GM18505 (cell line): ENCODE measurements around the gene TNFSF4.

Source experiments
- ATAC-seq: cut with Tn5 transposase; IDR thresholded peaks from one replicate; pipeline ENCODE4 v1.9.1; 2021; ENCODE audit not compliant: unreplicated experiment
- POLR2A ChIP-seq: IDR thresholded peaks from 4 replicates; pipeline ENCODE4 v1.6.1; 2011; ENCODE audit warnings: borderline replicate concordance; ENCODE audit not compliant: insufficient read depth, insufficient read length; ENCODE audit errors: extremely low read depth

The TNFSF4 gene

DNA sequence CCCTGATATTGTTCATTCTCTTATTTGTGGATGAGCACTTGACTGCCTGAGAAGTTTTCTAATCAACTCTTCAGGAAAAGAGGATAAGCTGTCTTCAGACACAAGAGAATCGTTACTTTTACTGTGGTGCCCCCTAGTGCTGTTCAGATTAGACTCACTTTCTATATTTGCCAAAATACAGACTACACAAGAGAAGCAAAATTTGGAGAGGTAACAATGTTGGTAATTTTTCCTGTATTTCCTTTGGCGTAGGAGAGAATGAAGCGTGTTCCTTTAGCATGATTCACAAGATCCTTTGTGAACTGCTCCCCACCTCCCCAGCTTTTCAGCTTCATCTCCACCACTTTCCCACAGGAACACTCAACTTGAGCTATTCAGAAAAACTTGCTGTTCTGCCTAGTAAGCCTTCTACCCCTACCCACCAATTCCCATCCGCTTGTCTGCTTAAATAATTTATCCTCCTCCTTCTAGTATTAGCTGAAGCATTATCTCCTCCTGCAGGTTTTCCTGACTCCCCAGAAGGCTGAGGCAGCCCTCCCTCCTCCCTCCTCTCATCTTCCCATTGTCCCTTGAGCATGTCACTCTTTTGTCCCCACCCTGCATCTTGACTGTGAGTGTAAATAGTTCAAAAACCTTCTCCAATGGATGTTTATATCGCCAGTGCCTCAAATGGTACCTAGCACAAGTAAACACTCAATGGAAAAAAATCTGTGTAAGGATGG is 4.5 kb downstream of the TNFSF4 start:
- ATAC-seq, result no peak
- no peak for TF ChIP-seq POLR2A

DNA sequence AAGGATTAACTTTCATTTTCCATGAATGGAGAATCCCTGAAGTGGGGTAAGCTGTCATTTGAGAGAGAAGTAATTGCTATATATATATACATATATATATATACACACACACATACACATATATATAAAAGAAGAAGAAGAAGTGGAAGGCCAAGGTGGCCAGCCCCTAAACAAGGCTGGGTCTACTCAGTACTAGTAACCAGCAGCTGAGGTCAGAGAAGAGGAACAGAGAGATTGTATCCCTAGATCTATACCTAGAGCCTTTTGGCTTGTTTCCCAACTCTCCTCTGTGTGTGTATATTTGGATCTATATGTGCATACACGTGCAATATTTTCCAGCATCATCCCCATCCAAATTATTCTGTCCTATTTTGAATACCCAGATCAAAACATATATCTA is 5.2 kb downstream of the TNFSF4 start:
- TF ChIP-seq POLR2A, result no peak
- no peak for ATAC-seq

DNA sequence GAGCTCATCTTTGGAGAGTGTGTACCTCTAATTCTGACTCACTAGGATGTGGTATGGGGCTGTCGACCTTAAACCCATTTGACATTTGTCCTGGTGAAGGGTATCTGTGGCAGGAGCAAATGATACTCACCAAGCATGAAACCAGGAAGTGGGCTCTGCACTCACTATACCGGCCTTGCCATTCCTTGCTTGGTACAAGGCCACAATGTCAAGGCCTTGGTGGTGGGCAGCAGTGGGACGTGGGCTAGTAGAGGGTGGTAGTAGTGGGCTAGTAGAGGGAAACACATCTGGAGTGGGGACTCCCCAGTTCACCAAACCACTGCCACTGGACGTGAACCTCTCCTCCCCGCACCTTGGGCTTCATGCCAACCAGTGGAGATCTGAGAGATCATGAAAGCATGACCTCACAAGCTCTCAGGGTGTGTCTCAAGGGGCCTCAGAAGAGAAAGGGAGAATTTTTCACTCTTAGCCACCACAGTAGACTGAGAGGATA is 11.5 kb downstream of the TNFSF4 start:
- no peak for TF ChIP-seq POLR2A
- ATAC-seq, result peak; percentile 87

DNA sequence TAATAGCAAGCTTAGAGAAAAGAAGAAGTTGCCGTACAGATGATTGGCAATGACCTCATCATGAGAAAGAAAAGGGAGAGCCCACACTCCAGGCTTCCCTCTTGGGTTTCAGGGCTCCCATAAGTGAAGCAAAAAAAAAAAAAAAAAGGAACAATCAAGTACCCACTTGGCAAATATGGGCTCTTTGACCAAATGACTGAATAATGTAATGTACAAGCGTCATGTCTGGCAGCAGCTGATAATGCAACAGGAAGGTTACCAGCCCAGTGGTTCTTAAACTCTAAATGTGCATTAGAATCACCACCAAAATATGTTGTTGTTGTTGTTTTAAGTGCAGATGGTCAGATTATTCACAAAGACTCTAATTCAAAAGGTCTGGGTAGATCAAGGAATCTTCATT is 13.5 kb downstream of the TNFSF4 start:
- no peak for ATAC-seq
- no peak for TF ChIP-seq POLR2A

DNA sequence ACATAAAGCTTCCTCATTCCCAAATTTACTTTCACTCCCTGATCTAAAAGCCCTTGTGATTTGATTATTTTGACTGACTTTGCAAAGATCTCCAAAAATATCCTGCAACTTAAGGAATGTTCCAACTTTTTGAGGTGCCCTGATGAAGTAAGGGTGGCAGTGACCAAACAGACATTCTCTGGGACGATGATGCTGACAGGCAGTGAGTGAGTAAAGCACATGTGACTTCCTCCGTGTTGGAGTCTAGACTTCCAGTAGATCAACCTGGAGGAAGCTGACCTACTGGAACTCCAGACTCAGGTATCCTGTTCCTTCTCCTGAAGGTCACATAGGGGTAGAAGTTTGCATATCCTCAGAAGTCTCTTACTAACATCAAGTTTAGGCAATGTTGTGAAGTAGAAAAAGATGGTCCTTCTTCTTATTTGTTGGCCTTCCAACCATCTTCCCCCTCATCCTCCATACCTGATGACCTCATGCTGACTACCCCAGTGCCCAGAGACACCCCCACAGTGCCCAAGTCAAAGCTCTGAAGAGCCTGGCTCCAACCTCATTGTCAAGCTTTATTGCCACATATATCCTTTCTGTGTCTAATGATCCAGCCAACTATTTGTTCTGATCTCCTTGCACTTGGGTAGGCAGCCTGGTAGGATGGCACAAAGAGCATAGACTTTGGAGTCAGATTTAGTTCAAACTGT is 16.0 kb downstream of the TNFSF4 start:
- no peak for ATAC-seq
- TF ChIP-seq POLR2A, result no peak

DNA sequence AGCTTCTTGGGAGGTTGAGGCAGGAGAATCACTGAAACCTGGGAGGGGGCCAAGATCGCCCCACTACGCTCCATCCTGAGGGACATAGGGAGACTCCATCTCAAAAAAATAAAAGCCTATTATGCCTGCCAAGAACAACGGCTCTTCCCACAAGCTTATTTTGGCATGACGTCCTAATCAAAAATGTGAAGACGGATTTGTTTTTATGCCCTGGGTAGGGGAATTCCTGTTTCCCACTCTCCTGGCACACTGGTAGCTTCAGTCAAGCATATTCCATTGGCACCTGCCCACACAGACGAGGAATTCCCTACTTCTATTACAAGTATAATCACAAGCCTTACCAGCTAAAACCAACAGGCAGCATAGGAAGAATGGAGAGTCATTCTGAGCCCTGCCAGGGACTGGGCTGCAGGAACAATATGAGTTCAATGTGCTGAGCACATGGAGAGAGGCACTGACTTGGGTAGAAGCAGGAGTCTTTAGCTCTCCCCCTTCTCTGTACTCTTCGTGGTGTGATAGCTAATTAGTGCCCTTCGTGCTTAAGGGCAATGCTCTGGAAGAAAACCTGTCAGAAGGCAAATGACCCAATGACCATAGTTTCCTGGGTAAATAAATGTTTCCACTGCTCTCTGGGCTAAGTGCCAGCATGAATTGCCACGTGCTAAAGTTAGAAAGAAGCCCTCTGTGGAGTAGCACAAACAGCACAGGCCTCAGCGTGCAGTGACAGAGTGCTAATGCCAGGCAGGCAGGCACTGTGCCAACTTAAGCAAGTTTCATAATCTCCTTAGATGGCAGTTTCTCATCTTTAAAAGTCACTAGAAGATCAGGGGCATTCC is 16.8 kb downstream of the TNFSF4 start:
- no peak for TF ChIP-seq POLR2A
- no peak for ATAC-seq

DNA sequence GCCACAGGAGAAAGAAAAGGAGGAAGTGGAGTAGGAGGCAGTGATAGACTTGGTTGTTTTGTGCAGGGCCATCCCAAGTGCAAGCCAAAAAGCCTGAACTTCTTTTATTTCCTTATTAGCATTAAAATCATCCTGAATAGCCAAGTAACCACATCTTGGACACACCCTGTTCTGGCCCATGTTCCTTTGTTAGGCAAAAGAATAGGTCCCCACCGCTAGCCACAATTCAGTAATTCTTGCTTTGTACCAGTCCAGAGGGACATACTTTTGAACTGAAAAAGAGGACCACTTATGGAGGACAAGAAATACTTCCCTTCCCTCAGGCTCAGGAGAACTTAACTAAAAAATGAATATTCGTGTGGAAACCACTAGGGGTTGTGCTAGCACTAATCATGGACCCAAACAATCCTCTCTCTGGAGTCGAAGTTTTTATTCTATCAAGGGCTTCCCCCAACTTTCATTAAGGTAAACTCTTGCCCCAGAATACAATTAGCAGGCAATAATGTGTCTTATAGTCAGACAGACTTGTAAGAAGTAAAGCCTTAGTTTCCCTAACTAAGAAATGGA is 19.4 kb downstream of the TNFSF4 start:
- TF ChIP-seq POLR2A, result no peak
- ATAC-seq, result no peak

DNA sequence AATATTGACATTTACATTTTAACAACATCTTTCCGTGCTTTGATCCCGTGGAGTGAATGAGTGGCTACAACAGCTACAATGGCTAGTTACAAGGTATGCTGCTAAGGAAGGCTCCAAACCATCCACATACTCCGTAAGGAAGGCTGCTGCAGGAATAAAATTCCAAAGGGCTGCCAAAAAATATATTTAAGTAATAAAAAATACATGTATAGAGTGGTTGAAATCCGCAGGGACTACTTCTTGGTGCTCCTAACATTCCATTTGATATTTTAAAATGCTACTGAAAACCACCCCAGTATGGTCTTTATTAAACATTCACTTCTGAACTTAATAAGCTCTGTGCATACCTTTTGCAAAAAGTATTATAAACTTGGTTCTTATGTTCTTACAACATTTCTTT is 25.3 kb downstream of the TNFSF4 start:
- no peak for ATAC-seq
- no peak for TF ChIP-seq POLR2A

DNA sequence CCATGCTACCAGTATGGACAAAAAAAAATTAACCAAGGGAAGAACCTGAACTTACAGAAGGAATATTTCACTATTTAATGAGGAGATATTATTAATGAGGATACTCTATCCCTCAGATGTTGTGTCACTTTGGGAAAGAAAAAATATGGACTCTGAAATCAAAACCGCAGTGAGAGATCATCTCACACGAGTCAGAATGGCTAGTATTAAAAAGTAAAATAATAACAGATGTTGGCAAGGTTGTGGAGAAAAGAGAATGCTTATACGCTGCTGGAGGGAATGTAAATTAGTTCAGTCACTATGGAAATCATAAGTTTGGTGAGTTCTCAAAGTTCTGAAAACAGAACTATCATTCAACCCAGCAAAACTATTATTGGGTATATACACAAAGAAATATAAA is 30.9 kb downstream of the TNFSF4 start:
- no peak for TF ChIP-seq POLR2A
- no peak for ATAC-seq

DNA sequence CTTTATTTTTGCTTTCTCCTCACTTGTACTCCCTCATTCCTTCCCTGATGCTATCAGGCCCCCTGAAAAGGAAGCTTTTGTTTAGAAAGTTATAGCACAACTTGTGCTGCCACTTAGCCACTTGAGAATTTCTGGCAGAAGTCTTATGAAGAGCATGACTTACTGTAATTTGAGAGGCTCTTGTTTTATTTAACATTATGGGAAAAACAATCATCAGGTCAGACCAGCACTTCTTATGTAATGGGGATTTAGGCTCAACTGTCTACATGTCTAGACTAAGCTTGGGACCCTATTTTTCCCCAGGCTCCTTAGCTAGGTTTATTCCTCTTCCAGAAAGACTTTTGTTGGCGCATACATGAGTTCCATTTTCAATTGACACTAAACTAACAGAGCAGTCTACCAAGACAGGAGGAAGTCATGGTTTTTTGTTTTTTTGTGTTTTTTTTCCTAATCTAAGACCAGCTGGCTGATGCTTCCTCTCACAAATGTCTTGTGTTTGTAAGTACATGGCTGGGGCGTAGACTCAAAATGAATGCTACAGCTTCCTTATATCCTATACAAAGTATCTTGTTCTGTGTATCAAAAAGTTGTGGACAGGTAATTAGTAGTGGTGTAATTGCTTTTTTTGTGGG is 31.5 kb downstream of the TNFSF4 start:
- no peak for ATAC-seq

DNA sequence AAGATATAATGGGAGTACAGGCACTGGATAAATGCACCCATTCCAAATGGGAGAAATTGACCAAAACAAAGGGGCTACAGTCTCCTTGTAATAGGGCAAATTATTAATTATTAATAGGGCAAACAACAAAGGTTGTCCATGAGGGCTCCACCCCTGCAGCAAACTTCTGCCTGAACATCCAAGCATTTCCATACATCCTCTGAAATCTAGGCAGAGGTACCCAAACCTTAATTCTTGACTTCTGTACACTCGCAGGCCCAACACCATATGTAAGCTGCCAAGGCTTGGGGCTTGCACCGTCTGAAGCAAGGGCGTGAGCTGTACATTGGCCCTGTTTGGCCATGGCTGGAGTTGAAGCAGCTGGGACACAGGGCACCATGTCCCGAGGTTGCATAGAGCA is 33.7 kb downstream of the TNFSF4 start:
- TF ChIP-seq POLR2A, result no peak
- ATAC-seq, result no peak

More for the DNA sequence above, 31.5 kb downstream of the TNFSF4 start:
- TF ChIP-seq POLR2A, result no peak

DNA sequence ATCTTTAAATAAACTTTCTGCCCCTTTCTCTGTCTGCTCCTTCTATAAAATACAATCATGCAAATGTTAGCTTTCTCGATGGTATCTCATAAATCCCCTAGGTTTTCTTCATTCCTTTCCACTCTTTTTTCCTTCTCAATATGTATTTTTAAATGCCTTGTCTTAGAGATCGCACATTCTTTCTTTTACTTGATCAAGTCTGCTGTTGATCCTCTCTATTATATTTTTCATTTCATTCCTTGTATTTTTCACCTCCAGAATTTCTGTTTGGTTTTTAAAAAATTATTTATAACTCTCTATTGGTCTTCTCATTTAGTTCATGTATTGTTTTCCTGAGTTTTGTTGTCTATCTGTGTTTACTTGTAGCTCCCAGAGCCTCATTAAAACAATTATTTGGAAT is 36.0 kb downstream of the TNFSF4 start:
- no peak for ATAC-seq

DNA sequence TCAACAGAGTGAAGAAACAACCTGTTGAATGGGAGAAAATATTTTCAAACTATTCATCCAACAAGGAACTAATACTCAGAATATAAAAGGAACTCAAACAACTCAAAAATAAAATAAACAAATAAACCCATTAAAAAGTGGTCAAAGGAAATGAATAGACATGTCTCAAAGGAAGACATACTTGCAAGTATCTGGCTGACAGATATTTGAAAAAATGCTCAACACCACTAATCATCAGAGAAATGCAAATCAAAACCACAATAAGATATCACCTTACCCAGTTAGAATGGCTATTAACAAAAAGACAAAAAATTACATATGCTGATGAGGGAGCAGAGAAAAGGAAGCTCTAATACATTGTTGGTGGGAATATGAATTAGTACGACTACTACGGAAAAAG is 38.2 kb downstream of the TNFSF4 start:
- no peak for ATAC-seq
- no peak for TF ChIP-seq POLR2A

More for the DNA sequence above, 36.0 kb downstream of the TNFSF4 start:
- no peak for TF ChIP-seq POLR2A
